CD4-positive, alpha-beta T cell treated with Interleukin-17A for 1 hour (primary cell): ENCODE measurements around the gene FRMD4B.
A peak's percentile ranks its signal among the peaks of the same experiment; 100 is the strongest.

Experiments
- DNase-seq: peaks from one replicate; pipeline ENCODE4 v3.0.0-alpha.2; 2020

Gene FRMD4B

GRCh38 chr3:69385723-69386555, at the start of gene FRMD4B:
Gene FRMD4B, minus strand, starts transcription at chr3:69386088. Its CDS starts 99 bp downstream, at chr3:69385989.
- peak; percentile 12 for DNase-seq

GRCh38 chr3:69433969-69434325, 48.1 kb upstream of the FRMD4B start:
- DNase-seq = no peak

GRCh38 chr3:69433121-69433968, 47.5 kb upstream of the FRMD4B start:
- peak; percentile 5 for DNase-seq

GRCh38 chr3:69428657-69429255, 42.9 kb upstream of the FRMD4B start:
- no peak for DNase-seq

GRCh38 chr3:69426967-69427304, 41.0 kb upstream of the FRMD4B start:
- DNase-seq = no peak

GRCh38 chr3:69426291-69426966, 40.5 kb upstream of the FRMD4B start:
- DNase-seq = no peak

GRCh38 chr3:69425249-69425648, 39.4 kb upstream of the FRMD4B start:
- peak; percentile 30 for DNase-seq

GRCh38 chr3:69423463-69424155, 37.7 kb upstream of the FRMD4B start:
- DNase-seq = no peak

- no peak for DNase-seq
Measured at GRCh38 chr3:69422751-69423150, 36.9 kb upstream of the FRMD4B start.

- no peak for DNase-seq
Measured at GRCh38 chr3:69420781-69421520, 35.1 kb upstream of the FRMD4B start.

- DNase-seq = no peak
Measured at GRCh38 chr3:69419276-69419675, 33.4 kb upstream of the FRMD4B start.

- no peak for DNase-seq
Measured at GRCh38 chr3:69417541-69418078, 31.7 kb upstream of the FRMD4B start.

- DNase-seq = no peak
Measured at GRCh38 chr3:69413551-69414207, 27.8 kb upstream of the FRMD4B start.

- no peak for DNase-seq
Measured at GRCh38 chr3:69411346-69411745, 25.5 kb upstream of the FRMD4B start.

GRCh38 chr3:69410301-69410700, 24.4 kb upstream of the FRMD4B start:
- peak; percentile 70 for DNase-seq

GRCh38 chr3:69409831-69410230, 23.9 kb upstream of the FRMD4B start:
- DNase-seq = no peak

- no peak for DNase-seq
Measured at GRCh38 chr3:69409011-69409410, 23.1 kb upstream of the FRMD4B start.

GRCh38 chr3:69408542-69408941, 22.7 kb upstream of the FRMD4B start:
- no peak for DNase-seq

- no peak for DNase-seq
Measured at GRCh38 chr3:69407908-69408307, 22.0 kb upstream of the FRMD4B start.

- DNase-seq = no peak
Measured at GRCh38 chr3:69406163-69406562, 20.3 kb upstream of the FRMD4B start.

GRCh38 chr3:69405067-69405466, 19.2 kb upstream of the FRMD4B start:
- no peak for DNase-seq
